Panc1 (cell line): ENCODE data around the gene ADAMTS2. TPM values are rescaled to one million over a fixed set of nuclear protein-coding genes. Genes with fewer than 3 reads are reported as not detected.

ENCODE experiments used
- ATAC-seq: fragments of 200-7000 bp; cut with Tn5 transposase; 2 replicates; pipeline ENCODE4 v1.9.1; 2020; ENCODE audit warnings: mild to moderate bottlenecking, moderate library complexity
- BruUV-seq: library from RNA; stranded (reverse); fragments of 400-500 nt; replicated peaks from 2 replicates; lab custom pipeline; 2021; lab: Mats Ljungman, UMichigan
- CTCF ChIA-PET: fragments of 300-600 bp; sonication (Branson Sonifier 250); formaldehyde crosslinking; loops from one replicate; lab custom pipeline; 2022; ENCODE audit warnings: antibody characterized with exemption; lab: Charles Lee
- POLR2A ChIA-PET: fragments of 300-600 bp; sonication (Branson Sonifier 250); formaldehyde crosslinking; loops from one replicate; lab custom pipeline; 2022; ENCODE audit warnings: antibody characterized with exemption; lab: Charles Lee
- DNase-seq: peaks from one replicate; pipeline ENCODE4 v3.0.0-alpha.2; 2010; ENCODE audit warnings: low read depth, low spot score
- H3K27ac ChIP-seq: 2 replicates; pipeline ENCODE4 v1.5.1; 2011; ENCODE audit warnings: mild to moderate bottlenecking, low read length, inconsistent platforms
- H3K27me3 ChIP-seq: fragments of 200-500 bp; sonication (Bioruptor generic); 2 replicates; pipeline ENCODE4 v1.6.0; 2014; ENCODE audit warnings: low read length, inconsistent platforms; ENCODE audit not compliant: control insufficient read depth, insufficient read depth
- H3K36me3 ChIP-seq: fragments of 200-500 bp; sonication (Bioruptor generic); 2 replicates; pipeline ENCODE4 v1.5.1; 2014; ENCODE audit warnings: inconsistent platforms, mild to moderate bottlenecking, low read length, moderate library complexity; ENCODE audit not compliant: control insufficient read depth, insufficient read depth
- H3K4me1 ChIP-seq: 2 replicates; pipeline ENCODE4 v1.5.1; 2011; ENCODE audit warnings: inconsistent platforms, mild to moderate bottlenecking, low read length, moderate library complexity; ENCODE audit not compliant: control insufficient read depth, insufficient read depth
- H3K4me3 ChIP-seq, 2 experiments: 2 replicates each; pipeline ENCODE4 v1.5.1; 2011 to 2012; ENCODE audit warnings: low read depth in 2 of 2, low read length in 2 of 2, mild to moderate bottlenecking in 2 of 2, inconsistent platforms in 1 of 2, moderate library complexity in 1 of 2
- H3K9me3 ChIP-seq: fragments of 200-500 bp; sonication (Bioruptor generic); 2 replicates; pipeline ENCODE4 v1.5.1; 2014; ENCODE audit warnings: low read depth, mild to moderate bottlenecking, inconsistent platforms, low read length, moderate library complexity; ENCODE audit not compliant: control insufficient read depth, insufficient read depth
- CTCF ChIP-seq: fragments of 450-650 bp; IDR thresholded peaks from 2 replicates; pipeline ENCODE4 v1.5.1; 2017; ENCODE audit warnings: mild to moderate bottlenecking
- POLR2AphosphoS5 ChIP-seq: IDR thresholded peaks from 2 replicates; pipeline ENCODE4 v1.6.1; 2012; ENCODE audit warnings: mild to moderate bottlenecking, low read depth, low read length, moderate library complexity
- REST ChIP-seq, 2 experiments: IDR thresholded peaks; 2 replicates each; pipeline ENCODE4 v1.6.1; 2011 to 2012; ENCODE audit warnings: low read depth in 2 of 2, control low read depth in 1 of 2, low read length in 1 of 2, mild to moderate bottlenecking in 1 of 2, moderate library complexity in 1 of 2; ENCODE audit not compliant: insufficient read depth in 1 of 2
- SIN3A ChIP-seq: IDR thresholded peaks from 2 replicates; pipeline ENCODE4 v1.6.1; 2012; ENCODE audit warnings: low read depth, mild to moderate bottlenecking, low read length, moderate library complexity, borderline replicate concordance; ENCODE audit not compliant: insufficient read depth
- TCF7L2 ChIP-seq: IDR thresholded peaks from 2 replicates; pipeline ENCODE4 v1.6.1; 2011; ENCODE audit warnings: mild to moderate bottlenecking, low read depth, low read length, inconsistent platforms
- in situ Hi-C: cut with HindIII; loops from 2 replicates; pipeline ENCODE4 v1.10.0; 2016; ENCODE audit warnings: low sequenced_read_pairs, low pct_unique_long_range_greater_than_20kb
- intact Hi-C: fragments of 100-400 bp; cut with micrococcal nuclease; formaldehyde crosslinking; loops from one replicate; pipeline ENCODE4 v1.10.0; 2022; ENCODE audit not compliant: unreplicated experiment
- total RNA-seq: library from RNA; stranded (reverse); gene quantifications from one replicate; pipeline ENCODE4 v1.2.1, GENCODE V29; 2021; ENCODE audit not compliant: unreplicated experiment

The ADAMTS2 gene
- total RNA-seq, 1 experiment from 2014 or later = 0.13 TPM

- no peak for DNase-seq
- H3K36me3 ChIP-seq = no peaks in the 10 kb centered on the region
- TF ChIP-seq CTCF = no peak
- no peak for TF ChIP-seq SIN3A
- TF ChIP-seq POLR2AphosphoS5 = no peak
- TF ChIP-seq TCF7L2 = no peak
- no peak for TF ChIP-seq REST (IDR thresholded peaks at IDR 0.05; ENCODE audit: insufficient read depth in 1 of 2, low read depth in 2 of 2, low read length in 1 of 2)
- intact Hi-C loops (no loop called here), in situ Hi-C loops (no loop called here)
- H3K27me3 ChIP-seq = no peaks in the 10 kb centered on the region
- no peak for ATAC-seq
- H3K4me3 ChIP-seq = no peak overlapping the region
- no peaks in the 10 kb centered on the region for H3K4me1 ChIP-seq
- no peak overlapping the region for H3K27ac ChIP-seq
- BruUV-seq = no TSS peak
- no peaks in the 10 kb centered on the region for H3K9me3 ChIP-seq
- CTCF ChIA-PET = interaction anchor here (0.7 kb wide), 1 partner anchor 22 kb away, joined by 3 read pairs; no protein-coding TSS in a partner anchor
- POLR2A ChIA-PET = no interaction called here
Measured at GRCh38 chr5:179187681-179188575, 157.3 kb downstream of the ADAMTS2 start.

GRCh38 chr5:179187229-179187678 is 158.0 kb downstream of the ADAMTS2 start:
- no peak for TF ChIP-seq SIN3A
- TF ChIP-seq TCF7L2 = no peak
- TF ChIP-seq CTCF = no peak
- no peak for TF ChIP-seq REST (IDR thresholded peaks at IDR 0.05; ENCODE audit: insufficient read depth in 1 of 2, low read depth in 2 of 2, low read length in 1 of 2)
- Histone ChIP-seq H3K27me3 (no peaks in the 10 kb centered on the region), H3K4me3 (no peak overlapping the region), H3K36me3 (no peaks in the 10 kb centered on the region), H3K4me1 (no peaks in the 10 kb centered on the region), H3K27ac (no peak overlapping the region), H3K9me3 (no peaks in the 10 kb centered on the region)
- intact Hi-C loops (no loop called here), in situ Hi-C loops (no loop called here)
- no TSS peak for BruUV-seq
- CTCF ChIA-PET = no interaction called here
- ATAC-seq (0 out of 2 replicates have a peak, but pooled peaks have one; percentile 33), DNase-seq (no peak)
- POLR2A ChIA-PET = no interaction called here
